Mucosa of gallbladder (tissue), 1 donor: ENCODE results near the gene STK32C. TPM values are rescaled to one million over a fixed set of nuclear protein-coding genes. Genes with fewer than 3 reads are reported as not detected.
"Not testable (repeated sequence)": the region's sequence is repeated elsewhere in the genome, so short reads cannot be mapped to it uniquely, and the experiment has no call there.

Experiments
- DNase-seq: peaks from one replicate; pipeline ENCODE4 v3.0.0-alpha.2; 2020; ENCODE audit warnings: low spot score
- total RNA-seq: library from RNA; stranded (reverse); gene quantifications from one replicate; pipeline ENCODE4 v1.2.1, GENCODE V29; 2021
- donor health status: DM: no; HTN: no; CAD: no.

STK32C gene
- total RNA-seq, 1 donor from 2014 or later: 23.8 TPM

DNA sequence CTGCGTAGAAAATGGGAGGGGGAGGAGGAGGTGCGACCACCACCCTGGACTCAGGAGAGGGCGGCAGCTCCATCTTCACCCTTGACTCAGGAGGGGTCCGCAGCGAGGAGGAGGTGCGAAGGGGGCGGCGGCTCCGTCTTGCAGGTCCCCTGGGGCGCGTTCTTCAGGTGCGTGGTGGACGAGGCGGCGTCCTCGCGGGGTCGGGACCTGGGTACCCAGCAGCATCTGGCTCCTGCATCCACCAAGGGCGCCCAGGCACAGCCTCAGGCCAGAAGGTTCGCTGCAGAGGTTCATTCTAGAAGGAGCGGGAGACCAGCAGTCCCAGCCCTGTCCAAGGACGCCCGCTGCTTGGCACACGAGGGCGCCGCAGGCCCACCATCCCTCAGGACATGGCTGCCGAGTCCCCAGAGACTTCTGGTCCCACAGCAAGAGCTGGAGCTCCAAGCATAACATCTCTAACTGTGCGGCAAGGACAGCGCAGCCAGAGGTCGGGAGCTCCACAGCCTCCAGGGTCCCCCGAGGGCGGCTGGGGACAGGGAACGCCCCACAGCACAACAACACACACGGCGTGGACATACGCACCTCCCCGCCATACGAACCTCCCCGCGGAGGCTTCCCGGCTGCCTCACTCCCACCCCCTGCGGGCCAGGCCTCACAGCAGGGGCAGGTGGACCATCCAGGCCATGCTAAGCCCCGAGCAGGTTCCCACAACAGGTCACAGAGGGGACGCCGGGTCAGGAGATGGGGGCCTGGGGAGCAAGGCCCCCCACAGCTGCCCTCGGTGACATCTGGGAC, 137.8 kb downstream of the STK32C start:
- no peak for DNase-seq

DNA sequence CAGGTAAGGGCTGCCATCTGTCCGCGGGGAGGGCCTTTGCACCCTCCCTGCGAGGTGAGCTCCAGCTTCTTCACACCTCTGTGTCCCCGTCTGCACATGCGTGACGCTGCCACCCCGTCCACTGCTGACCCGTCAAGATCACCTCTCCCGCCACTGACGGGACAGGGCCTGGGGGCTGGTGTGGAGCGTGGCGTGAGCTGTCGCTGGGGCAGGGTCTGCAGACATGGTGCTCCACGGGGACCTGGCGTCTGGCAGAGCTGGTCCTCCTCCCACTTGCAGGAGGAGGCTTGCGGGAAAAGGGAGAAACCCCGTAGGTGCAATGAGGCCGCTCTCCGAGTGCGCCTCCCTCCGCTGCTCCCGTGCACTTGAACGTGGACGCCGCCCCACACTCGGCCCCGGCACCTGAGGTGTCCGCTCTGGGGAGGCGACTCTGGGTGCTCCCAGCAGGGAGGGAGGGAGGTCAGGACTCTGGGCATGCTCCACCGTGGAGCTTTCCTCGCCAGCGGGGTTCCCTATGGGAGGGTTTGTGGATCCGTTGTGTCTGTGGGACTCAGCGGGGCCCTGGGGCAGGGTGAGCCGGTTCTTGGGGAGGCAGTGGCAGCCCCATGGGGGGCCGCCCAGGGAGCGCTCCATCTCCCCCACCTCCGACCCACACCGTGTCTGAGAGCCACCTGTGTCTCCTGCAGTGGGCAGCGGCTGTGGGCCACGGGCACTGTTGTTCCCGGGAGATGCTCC, 138.6 kb downstream of the STK32C start:
- DNase-seq: no peak

DNA sequence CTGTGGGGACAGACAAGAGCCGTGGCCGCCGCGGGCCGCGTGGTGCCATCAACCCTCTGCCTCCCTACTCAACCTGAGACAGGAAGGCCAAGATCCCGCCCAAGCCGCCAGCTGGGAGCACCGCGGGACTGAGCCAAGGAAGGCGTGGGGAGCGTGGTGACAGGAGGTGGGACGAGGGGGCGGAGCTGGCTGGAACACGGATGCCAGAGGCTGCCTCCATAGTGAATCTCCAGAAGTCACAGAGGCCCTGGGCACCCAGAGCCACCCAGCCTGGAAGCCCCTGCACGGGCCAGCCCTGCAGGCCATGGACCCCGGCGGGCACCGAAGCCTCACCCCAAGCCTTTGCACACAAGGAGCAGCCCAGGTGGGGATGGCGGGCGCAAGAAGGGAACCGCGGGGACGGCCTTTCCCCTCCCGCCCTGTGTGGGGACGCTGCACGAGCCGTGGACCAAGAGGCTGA, 139.1 kb downstream of the STK32C start:
- no peak for DNase-seq

DNA sequence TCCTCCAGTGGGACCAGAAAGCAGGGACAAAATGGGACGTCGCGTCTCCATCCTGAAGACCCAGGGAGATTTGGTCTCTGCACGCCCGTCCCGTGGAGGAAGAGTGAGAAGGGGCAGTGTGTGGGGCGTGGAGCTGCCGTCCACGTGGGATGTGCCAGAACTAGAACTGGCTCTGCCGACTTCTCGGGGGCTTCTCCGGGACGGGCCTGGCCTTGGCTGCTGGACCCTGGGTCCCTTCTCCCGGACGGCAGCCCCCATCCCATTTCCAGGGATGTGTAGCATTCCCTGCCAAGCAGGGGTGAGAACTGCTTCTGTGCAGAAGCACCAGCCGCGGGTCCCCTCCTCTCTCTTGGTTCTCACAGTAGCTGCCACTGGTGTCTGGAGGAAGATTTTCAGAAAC, 139.8 kb downstream of the STK32C start:
- no peak for DNase-seq

DNA sequence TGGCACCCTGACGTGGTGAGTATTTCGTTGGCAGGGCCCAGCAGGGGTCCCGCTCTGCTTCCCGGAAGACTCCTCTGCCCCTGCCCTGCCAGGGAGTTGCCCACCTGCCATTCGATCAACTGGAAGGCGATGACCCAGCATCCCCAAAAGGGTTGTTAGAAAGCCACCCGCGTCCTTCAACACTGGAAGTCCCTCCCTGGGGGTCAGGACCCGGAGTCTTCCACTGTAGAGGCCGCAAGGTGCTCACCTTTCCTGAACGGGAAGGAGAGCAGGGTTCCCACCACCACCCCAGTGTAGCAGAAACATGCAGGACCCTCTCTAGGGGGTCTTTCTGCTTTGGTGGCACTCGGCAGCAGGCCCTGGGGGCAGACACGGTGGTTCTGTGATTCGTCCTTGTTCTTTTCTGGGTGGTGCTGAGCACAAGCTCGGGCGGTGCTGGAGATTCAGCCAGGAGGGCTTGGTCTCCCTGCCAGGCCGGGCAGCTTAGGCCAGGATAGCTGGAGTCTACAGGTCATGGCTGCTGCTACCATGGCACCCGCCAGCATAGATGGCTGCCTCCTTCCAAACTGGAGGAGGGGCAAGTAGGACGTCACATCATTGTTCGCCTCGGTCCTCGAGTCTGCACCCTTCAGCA, 140.6 kb downstream of the STK32C start:
- no peak for DNase-seq

DNA sequence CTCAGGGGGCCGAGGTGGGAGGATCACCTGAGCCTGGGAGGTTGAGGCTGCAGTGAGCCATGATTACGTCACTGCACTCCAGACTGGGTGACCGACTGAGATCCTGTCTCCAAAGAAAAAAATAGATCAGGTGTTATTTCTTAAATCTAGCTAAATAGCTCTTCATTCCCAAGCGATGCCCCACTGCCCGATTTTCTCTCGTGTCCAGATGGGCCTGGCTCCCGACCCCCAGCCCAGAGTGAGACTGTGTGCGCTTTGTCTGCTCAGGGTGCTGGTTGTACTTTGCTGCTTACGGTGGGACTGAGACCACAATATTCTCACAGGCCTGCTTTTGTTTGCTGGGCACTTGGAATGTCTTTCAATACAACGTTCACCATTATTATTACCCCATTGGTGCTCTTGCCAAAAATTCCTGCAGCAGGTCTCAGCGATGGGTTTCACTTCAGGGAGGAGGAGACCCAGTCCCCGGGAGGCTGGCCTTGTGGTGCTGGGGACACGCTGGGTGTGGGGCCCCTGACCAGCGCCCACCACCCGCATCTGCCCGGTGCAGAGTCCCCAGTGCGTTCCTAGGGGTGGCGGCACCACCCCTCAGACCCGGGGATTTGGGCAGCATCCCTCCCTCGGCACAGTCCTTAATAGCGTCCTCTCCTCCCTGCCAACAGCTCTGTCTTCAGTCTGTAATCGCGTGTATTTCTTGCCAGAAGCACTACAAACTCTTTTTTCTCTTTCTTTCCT, 141.4 kb downstream of the STK32C start:
- no peak for DNase-seq

DNA sequence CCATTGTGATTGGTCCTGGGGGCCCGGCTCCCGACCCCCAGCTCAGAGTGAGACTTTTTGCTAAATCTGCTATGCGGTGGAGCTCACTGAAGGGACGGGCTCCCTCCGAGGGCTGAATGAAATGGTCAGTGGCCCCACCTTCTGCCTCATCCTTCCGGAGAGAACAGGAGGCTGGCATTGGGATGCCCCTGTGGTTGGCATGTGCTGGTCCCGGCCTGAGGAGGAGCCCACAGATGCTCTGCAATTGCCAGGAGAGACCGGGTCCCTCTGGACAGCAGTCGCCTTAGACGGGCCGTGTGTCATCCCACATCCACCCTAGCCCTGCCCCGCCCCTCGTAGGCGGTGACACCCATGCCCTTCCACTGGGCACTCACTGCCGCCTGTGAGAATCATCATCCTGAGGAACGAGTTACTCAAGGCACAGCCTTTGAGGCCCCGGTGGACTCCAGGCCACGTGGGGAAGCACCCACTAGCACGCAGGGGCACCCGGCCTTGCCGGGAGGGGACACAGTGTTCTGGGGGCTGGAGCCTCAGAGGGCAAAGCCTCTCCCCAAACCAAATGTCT, 142.3 kb downstream of the STK32C start:
- no peak for DNase-seq

DNA sequence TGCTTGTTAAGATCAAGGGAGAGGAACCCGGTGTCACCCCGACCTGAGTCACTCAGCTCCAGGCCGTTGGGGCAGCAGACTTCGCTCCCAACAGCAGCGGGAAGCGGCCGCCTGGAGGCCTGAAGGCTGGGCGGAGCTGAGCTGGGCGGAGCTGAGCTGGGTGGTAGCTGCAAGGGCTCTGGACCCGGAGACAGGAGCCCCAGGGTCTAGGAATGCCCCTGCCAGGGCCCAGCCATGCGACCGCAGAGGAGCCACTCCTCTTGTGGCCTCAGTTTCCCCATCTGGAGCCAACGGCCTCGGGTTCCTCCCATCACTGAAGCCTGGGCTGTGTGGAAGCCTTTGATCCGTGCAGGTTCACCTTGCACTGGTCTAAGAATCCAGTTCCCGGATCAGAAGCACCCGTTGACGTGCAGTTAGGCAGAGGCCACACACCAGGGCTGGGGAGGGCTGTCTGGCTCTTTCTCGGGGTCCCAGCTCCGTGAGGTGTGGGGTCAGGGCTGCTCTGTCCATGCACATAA, 142.9 kb downstream of the STK32C start:
- peak; percentile 20 for DNase-seq

DNA sequence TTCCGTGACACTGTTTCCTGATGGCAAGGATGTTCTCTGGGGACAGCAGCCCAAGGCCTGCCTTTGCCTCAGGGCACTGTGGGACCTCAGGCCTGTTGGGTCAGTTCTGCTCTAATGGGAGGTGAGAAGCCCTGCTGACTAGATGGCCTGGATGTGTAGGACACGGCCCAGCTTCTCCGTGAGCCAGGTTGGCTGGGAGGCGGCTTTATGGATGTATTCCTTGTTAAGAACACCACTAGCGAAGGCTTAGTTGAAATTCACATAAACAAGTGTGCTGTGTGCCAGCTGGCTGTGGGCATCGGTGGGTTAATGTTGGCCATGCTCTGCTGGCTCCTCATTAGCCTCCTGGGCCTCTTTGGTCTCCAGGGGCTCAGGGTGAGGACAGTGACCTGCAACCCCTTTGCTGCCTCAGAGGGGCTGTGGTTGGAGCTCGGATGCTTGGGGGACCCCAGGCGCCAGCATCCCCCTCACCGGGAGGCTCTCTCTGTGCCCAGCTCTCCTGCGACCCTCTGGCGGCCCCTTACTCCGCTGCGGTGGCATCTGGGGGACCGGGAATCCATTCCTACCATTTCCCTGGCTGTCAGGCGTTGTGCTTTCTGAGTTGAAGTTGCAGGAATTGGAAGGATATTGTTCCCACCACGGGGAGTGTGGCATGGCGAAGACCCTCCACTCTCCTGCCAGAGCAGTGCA, 143.8 kb downstream of the STK32C start:
- DNase-seq: no peak

DNA sequence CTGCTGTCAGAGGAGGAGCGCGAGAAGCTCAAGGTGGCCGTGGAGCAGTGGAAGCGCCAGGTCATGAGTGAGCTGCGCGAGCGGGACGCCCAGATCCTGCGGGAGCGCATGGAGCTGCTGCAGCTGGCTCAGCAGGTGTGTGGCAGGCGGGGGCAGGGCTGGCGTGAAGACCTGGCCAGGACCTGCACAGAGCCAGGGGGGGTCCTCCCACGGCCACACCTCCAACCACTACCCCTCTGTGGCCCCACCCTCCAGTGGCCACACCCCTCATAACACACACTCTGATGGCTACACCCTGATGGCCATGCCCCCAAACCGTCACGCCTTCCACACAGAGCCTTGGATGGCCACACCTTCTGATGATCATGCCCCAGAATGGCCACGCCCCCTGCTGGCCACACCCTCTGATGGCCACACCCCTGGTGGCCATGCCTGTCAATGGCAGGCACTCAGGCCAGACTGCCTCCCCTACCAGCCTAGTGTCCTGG, 144.4 kb downstream of the STK32C start:
- DNase-seq: peak; percentile 20

DNA sequence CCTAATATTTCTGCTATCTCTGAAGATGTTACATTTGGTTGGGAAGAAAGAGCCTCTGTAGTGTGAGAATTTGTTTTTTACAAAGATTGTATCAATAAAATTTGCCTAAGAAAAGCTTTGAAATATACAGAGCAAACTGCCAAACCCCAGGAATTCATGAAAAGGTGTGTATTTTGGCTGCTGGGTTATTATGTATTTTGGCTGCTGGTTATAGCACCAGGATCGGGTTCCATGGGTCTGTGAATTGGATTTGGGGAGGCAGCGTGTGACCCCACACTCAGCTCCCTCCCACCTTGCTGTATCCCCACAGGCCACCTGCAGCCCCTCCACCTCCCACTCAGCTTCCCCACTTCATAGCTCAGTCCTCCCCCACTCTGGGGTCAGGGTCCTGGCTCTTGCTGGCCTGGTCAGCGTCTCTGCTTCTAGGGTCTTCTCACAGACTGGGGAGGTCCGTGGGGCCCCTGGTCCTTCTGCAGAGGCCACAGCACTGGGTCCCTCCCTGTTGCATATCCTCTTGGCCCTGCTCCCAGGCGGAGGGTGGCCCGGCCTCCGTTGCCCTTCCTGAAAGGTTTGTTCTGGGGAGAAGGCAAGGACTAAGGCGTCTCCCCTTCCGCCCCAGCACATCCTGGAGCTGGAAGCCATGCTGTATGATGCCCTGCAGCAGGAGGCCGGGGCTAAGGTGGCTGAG, 145.0 kb downstream of the STK32C start:
- DNase-seq: no peak

DNA sequence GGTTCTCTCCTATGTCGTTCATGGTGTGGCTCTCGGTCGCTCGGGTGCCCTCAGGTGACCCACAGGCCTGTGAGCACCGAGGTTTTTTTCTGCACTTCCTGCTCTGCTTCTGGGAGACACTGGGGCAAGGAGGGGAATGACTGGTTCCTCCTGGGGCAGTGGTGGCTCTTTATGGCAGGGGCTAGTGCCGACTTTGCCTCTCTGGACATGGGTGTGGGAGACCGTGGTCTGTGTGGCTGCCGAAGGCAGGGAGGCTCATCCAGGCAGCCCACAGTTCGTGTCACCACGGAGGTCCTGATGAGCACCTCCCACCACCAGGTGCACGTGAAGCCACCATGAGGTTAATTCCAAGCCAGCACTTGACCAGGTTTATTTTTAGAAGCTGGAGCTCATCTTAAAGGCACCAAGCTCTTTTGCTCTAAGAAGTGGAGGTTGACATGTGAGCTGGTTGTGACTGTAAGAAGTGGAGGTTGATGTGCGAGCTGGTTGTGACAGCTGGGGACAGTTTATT, 145.7 kb downstream of the STK32C start:
- no peak for DNase-seq

DNA sequence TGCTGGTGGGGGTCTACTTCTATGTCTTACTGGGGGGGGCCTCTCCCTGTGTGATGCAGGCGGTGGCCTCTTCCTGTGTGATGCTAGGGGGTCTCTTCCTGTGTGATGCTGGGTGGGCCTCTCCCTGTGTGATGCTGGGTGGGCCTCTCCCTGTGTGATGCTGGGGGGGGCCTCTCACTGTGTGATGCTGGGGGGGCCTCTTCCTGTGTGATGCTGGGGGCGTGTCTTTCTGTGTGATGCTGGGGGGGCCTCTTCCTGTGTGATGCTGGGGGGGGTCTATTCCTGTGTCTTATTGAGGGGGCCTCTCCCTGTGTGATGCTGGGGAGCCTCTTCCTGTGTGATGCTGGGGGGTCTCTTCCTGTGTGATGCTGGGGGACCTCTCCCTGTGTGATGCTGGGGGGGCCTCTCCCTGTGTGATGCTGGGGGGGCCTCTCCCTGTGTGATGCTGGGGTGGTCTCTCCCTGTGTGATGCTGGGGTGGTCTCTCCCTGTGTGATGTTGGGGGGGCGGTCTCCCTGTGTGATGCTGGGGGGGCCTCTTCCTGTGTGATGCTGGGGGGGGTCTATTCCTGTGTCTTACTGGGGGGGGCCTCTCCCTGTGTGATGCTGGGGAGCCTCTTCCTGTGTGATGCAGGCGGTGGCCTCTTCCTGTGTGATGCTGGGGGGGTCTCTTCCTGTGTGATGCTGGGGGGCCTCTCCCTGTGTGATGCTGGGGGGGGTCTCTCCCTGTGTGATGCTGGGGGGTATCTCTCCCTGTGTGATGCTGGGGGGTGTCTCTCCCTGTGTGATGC, 146.7 kb downstream of the STK32C start:
- not testable (repeated sequence) for DNase-seq

DNA sequence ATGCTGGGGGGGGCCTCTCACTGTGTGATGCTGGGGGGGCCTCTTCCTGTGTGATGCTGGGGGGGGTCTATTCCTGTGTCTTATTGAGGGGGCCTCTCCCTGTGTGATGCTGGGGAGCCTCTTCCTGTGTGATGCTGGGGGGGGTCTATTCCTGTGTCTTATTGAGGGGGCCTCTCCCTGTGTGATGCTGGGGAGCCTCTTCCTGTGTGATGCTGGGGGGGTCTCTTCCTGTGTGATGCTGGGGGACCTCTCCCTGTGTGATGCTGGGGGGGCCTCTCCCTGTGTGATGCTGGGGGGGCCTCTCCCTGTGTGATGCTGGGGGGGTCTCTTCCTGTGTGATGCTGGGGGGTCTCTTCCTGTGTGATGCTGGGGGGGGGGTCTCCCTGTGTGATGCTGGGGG, 147.5 kb downstream of the STK32C start:
- DNase-seq: not testable (repeated sequence)

DNA sequence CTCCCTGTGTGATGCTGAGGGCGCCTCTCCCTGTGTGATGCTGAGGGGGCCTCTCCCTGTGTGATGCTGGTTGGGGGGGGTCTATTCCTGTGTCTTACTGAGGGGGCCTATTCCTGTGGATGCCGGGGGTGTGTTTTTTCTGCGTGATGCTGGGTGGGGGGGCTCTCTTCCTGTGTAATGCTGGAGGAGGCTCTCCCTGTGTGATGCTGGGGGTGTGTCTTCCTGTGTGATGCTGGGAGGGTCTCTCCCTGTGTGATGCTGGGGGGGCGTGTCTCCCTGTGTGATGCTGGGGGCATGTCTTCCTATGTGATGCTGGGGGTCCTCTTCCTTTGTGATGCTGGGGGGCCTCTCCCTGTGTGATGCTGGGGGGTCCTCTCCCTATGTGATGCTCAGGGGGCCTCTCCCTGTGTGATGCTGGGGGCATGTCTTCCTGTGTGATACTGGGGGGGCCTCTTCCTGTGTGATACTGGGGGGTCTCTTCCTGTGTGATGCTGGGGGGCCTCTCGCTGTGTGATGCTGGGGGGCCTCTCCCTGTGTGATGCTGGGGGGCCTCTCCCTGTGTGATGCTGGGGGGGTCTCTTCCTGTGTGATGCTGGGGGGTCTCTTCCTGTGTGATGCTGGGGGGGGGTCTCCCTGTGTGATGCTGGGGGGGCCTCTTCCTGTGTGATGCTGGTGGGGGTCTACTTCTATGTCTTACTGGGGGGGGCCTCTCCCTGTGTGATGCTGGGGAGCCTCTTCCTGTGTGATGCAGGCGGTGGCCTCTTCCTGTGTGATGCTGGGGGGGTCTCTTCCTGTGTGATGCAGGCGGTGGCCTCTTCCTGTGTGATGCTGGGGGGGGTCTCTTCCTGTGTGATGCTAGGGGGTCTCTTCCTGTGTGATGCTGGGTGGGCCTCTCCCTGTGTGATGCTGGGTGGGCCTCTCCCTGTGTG, 148.2 kb downstream of the STK32C start:
- DNase-seq: not testable (repeated sequence)

DNA sequence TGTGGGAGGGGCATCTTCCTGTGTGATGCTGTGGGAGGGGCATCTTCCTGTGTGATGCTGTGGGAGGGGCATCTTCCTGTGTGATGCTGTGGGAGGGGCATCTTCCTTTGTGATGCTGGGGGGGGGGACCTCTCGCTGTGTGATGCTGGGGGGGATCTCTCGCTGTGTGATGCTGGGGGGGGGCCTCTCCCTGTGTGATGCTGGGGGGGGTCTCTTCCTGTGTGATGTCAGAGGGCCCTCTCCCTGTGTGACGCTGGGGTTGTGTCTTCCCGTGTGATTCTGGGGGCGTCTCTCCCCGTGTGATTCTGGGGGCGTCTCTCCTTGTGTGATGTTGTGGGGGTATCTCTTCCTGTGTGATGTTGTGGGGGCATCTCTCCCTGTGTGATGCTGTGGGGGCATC, 148.9 kb downstream of the STK32C start:
- DNase-seq: no peak

DNA sequence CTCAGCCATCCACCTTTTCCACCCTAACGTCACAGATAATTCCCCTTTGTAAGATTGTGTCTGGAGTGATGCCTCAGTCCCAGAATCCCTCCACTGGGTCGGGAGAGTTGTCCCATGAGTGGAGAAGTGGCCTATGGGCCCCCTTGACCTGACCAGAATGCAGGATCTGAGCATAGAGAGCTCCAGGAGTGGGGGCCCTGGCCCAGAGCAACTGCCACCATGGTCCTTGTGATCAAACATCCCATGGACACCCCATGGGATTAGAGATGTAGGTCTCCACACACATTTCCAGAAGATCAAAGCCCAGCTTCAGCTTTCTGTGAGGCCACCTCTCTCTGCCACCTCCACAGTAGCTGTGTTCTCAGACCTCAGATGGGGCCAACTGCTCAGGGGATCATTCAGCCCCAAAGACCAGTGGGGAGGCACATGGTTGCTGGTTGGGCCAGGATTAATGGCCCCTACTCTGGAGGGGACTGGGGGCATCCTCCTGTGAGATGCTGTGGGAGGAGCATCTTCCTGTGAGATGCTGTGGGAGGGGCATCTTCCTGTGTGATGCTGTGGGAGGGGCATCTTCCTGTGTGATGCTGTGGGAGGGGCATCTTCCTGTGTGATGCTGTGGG, 149.5 kb downstream of the STK32C start:
- no peak for DNase-seq
